A549 (cell line): ENCODE measurements around the gene GPR176. TPM values are rescaled to one million over a fixed set of nuclear protein-coding genes. Genes with fewer than 3 reads are reported as not detected.

Experiments
- ATAC-seq, 2 experiments: fragments of 200-7000 bp in 1 of 2; fragments of >200 bp in 1 of 2; cut with Nextera tagmentation in 1 of 2; cut with Tn5 transposase in 1 of 2; 3 replicates each; pipeline versions ENCODE4 v1.8.0 to v1.9.1; 2018 to 2020; ENCODE audit warnings: mild to moderate bottlenecking in 1 of 2, moderate library complexity in 1 of 2
- CTCF ChIA-PET: fragments of 300-600 bp; sonication (Branson Sonifier 250); formaldehyde crosslinking; extraction: SDS; loops from one replicate; lab custom pipeline; 2021; ENCODE audit warnings: antibody characterized with exemption, inconsistent platforms; lab: Yijun Ruan, JAX
- POLR2A ChIA-PET: fragments of 350-600 bp; formaldehyde crosslinking; extraction: SDS; loops from one replicate; lab custom pipeline; 2021; ENCODE audit warnings: antibody characterized with exemption, inconsistent platforms; lab: Yijun Ruan, JAX
- DNase-seq, 2 experiments: peaks; one replicate each; pipeline versions ENCODE4 v3.0.0 to v3.0.0-alpha.2; 2011 to 2016; ENCODE audit warnings: low read depth in 1 of 2, low spot score in 1 of 2
- FAIRE-seq: peaks from 2 replicates; lab custom pipeline; 2011; peaks lifted over from hg19 to GRCh38; lab: Jason Lieb, UNC
- H3K27ac ChIP-seq, 2 experiments: fragments of >200 bp; sonication (Bioruptor Twin); formaldehyde crosslinking; 3 replicates each; pipeline ENCODE4 v1.5.1; 2016 to 2017
- H3K4me1 ChIP-seq: fragments of >200 bp; sonication (Bioruptor Twin); formaldehyde crosslinking; 3 replicates; pipeline ENCODE4 v1.6.1; 2016
- H3K4me2 ChIP-seq: fragments of >200 bp; sonication (Bioruptor Twin); formaldehyde crosslinking; 3 replicates; pipeline ENCODE4 v1.6.1; 2016
- H3K4me3 ChIP-seq: fragments of >200 bp; sonication (Bioruptor Twin); formaldehyde crosslinking; 3 replicates; pipeline ENCODE4 v1.5.1; 2016
- H3K9me3 ChIP-seq: fragments of >200 bp; sonication (Bioruptor Twin); formaldehyde crosslinking; 3 replicates; pipeline ENCODE4 v1.6.1; 2016
- BHLHE40 ChIP-seq: IDR thresholded peaks from 2 replicates; pipeline ENCODE4 v1.6.1; 2012; ENCODE audit warnings: low read depth, low read length, inconsistent platforms
- CBX2 ChIP-seq: fragments of 200-600 bp; sonication (generic); IDR thresholded peaks from 2 replicates; pipeline ENCODE4 v1.6.1; 2016; ENCODE audit warnings: low read depth, mild to moderate bottlenecking, borderline replicate concordance
- CHD4 ChIP-seq: fragments of 200-600 bp; sonication (generic); IDR thresholded peaks from 2 replicates; pipeline ENCODE4 v1.6.1; 2016; ENCODE audit warnings: antibody characterized with exemption, mild to moderate bottlenecking, borderline replicate concordance
- EHMT2 ChIP-seq: fragments of 200-600 bp; sonication (generic); IDR thresholded peaks from 2 replicates; pipeline ENCODE4 v1.6.1; 2016; ENCODE audit warnings: antibody characterized with exemption, low read depth, mild to moderate bottlenecking, moderate library complexity
- HEYL ChIP-seq: fragments of 250-450 bp; sonication (Bioruptor Pico); IDR thresholded peaks from 2 replicates; pipeline ENCODE4 v1.8.0; 2021; ENCODE audit warnings: mild to moderate bottlenecking, moderate library complexity
- HOXA7 ChIP-seq: fragments of 250-450 bp; sonication (Bioruptor Pico); IDR thresholded peaks from 2 replicates; pipeline ENCODE4 v1.5.0; 2020; ENCODE audit warnings: mild to moderate bottlenecking, moderate library complexity
- HOXB13 ChIP-seq: fragments of 250-450 bp; sonication (Bioruptor Pico); IDR thresholded peaks from 2 replicates; pipeline ENCODE4 v1.5.0; 2020; ENCODE audit warnings: low read depth, mild to moderate bottlenecking, moderate library complexity
- HOXB5 ChIP-seq: fragments of 250-450 bp; sonication (Bioruptor Pico); IDR thresholded peaks from 2 replicates; pipeline ENCODE4 v1.5.0; 2020; ENCODE audit warnings: mild to moderate bottlenecking, moderate library complexity
- JUNB ChIP-seq: fragments of >200 bp; sonication (Bioruptor Twin); formaldehyde crosslinking; IDR thresholded peaks from 2 replicates; pipeline ENCODE4 v1.6.1; 2016
- KDM1A ChIP-seq: fragments of 200-600 bp; sonication (generic); IDR thresholded peaks from 2 replicates; pipeline ENCODE4 v1.6.1; 2016; ENCODE audit warnings: low read depth, mild to moderate bottlenecking
- NPAS2 ChIP-seq: fragments of 250-450 bp; sonication (Bioruptor Pico); IDR thresholded peaks from 2 replicates; pipeline ENCODE4 v1.8.0; 2022; ENCODE audit warnings: mild to moderate bottlenecking, moderate library complexity, borderline replicate concordance
- NR3C1 ChIP-seq: fragments of >200 bp; sonication (Bioruptor Twin); formaldehyde crosslinking; IDR thresholded peaks from 3 replicates; pipeline ENCODE4 v1.6.1; 2017
- POLR2AphosphoS2 ChIP-seq: conservative IDR thresholded peaks from 2 replicates; pipeline ENCODE4 v1.6.1; 2012; ENCODE audit warnings: low read length, improper control_type of control experiment, inconsistent platforms
- RAD21 ChIP-seq, 2 experiments: fragments of >200 bp in 1 of 2; sonication (Bioruptor Twin) in 1 of 2; formaldehyde crosslinking in 1 of 2; IDR thresholded peaks in 1 of 2; conservative IDR thresholded peaks in 1 of 2; 2 replicates in 1 of 2; 3 replicates in 1 of 2; pipeline ENCODE4 v1.6.1; 2012 to 2018; ENCODE audit warnings: inconsistent platforms in 1 of 2
- RARB ChIP-seq: fragments of 250-450 bp; sonication (Bioruptor Pico); IDR thresholded peaks from 2 replicates; pipeline ENCODE4 v1.8.0; 2021; ENCODE audit warnings: mild to moderate bottlenecking, moderate library complexity
- TP53 ChIP-seq: fragments of 250-450 bp; sonication (Bioruptor Pico); IDR thresholded peaks from 2 replicates; pipeline ENCODE4 v1.5.0; 2021; ENCODE audit warnings: mild to moderate bottlenecking, moderate library complexity
- ZSCAN20 ChIP-seq: fragments of 250-450 bp; sonication (Bioruptor Pico); IDR thresholded peaks from 2 replicates; pipeline ENCODE4 v1.8.0; 2022; ENCODE audit warnings: mild to moderate bottlenecking, moderate library complexity
- WGBS: methylation state at CpG from one replicate; pipeline ENCODE4 v1.1.6; 2017; ENCODE audit errors: missing lambda C conversion rate; 5-methylcytosine and 5-hydroxymethylcytosine counted together
- polyA plus RNA-seq, 4 experiments: library from polyadenylated mRNA; depleted of rRNA in 3 of 4; stranded (reverse); fragments of >200 nt; fragmentation: RNase III in 1 of 4; extraction: RNeasy Plus Mini Kit Qiagen cat#74134 plus additional on column Dnase treatment in 1 of 4; gene quantifications; 2 replicates in 3 of 4; 3 replicates in 1 of 4; pipeline ENCODE4 v1.2.3, GENCODE V29; 2011 to 2017
- TF ChIP-seq, protein P1 (sequence below): IDR thresholded peaks from 2 replicates; pipeline ENCODE4 v1.6.1; 2012
- TF ChIP-seq, protein P2 (sequence below): fragments of >200 bp; sonication (Bioruptor Twin); formaldehyde crosslinking; IDR thresholded peaks from 3 replicates; pipeline ENCODE4 v1.5.1; 2016
- TF ChIP-seq, protein P3 (sequence below): fragments of >200 bp; sonication (Bioruptor Twin); formaldehyde crosslinking; IDR thresholded peaks from 2 replicates; pipeline ENCODE4 v1.6.1; 2016
- TF ChIP-seq, protein P4 (sequence below): IDR thresholded peaks from 2 replicates; pipeline ENCODE4 v1.6.1; 2012; ENCODE audit warnings: low read depth, borderline replicate concordance
- TF ChIP-seq, protein P5 (sequence below): fragments of >200 bp; sonication (Bioruptor Twin); formaldehyde crosslinking; IDR thresholded peaks from 3 replicates; pipeline ENCODE4 v1.6.1; 2016
- TF ChIP-seq, protein P6 (sequence below): fragments of 250-450 bp; sonication (Bioruptor Pico); IDR thresholded peaks from 2 replicates; pipeline ENCODE4 v1.5.0; 2020; ENCODE audit warnings: low read depth, mild to moderate bottlenecking, moderate library complexity

Gene GPR176
- polyA plus RNA-seq, 2 of the 4 experiments (the other 2 are of a cell fraction) = 1.5 to 8.1 TPM

DNA sequence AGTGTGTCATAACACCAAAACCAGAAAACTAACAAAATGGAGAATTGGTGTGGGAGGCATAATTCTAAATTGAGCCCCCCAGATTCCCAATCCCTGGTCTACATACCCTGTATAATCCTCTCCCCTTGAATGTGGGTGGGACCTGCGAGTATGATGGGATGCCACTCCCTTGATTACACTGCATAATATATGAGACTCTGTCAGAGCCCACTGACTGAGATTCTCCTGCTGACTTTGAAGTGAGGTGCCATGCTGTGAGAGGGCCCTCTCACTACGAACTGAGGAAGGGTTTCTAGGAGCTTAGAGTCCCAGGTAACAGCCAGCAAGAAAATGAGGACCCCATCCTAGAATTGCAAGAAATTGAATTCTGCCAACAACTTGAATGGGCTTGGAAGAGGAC is 49.5 kb downstream of the GPR176 start:
- Histone ChIP-seq H3K9me3 (no peaks in the 10 kb centered on the region), H3K27ac (no peak overlapping the region), H3K4me2 (no peak overlapping the region), H3K4me1 (no peaks in the 10 kb centered on the region), H3K4me3 (no peak overlapping the region)
- no peak for FAIRE-seq
- WGBS = 41% methylated on average over 2 of the region's 2 CpGs
- ChIA-PET POLR2A (no interaction called here), CTCF (no interaction called here)
- ATAC-seq = no peak
- TF ChIP-seq, protein P1, sequence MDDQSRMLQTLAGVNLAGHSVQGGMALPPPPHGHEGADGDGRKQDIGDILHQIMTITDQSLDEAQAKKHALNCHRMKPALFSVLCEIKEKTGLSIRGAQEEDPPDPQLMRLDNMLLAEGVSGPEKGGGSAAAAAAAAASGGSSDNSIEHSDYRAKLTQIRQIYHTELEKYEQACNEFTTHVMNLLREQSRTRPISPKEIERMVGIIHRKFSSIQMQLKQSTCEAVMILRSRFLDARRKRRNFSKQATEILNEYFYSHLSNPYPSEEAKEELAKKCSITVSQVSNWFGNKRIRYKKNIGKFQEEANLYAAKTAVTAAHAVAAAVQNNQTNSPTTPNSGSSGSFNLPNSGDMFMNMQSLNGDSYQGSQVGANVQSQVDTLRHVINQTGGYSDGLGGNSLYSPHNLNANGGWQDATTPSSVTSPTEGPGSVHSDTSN = no peak
- no peak for DNase-seq

DNA sequence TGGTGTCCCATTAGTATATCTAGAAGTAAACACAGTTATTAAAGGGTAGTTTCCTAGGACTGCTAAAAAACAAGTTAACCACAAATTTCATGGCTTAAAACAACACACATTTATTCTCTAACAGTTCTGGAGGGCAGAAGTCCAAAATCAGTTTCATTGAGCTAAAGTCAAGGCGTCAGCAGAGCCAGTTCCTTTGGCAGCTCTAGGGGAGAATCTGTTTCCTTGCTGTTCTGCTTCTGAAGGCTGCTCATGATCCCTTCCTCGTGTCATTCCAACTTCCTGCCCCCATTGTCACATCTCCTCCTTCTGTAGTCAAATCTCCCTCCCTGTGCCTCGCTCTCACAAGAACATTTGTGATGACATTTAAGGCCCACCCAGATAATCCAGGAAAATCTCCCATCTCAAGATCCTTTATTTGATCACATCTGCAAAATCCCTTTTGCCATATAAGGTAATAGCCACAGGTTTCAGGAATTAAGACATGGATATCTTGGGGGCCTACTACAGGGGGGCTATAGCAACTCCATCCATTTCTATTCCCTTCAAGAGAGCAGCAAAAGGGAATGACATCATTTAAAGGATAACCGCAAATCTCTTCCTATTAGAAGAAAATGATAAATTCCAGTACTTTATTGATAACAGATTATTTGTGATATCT is 50.1 kb downstream of the GPR176 start:
- CTCF ChIA-PET = no interaction called here
- 56% methylated on average over 4 of the region's 4 CpGs for WGBS

DNA sequence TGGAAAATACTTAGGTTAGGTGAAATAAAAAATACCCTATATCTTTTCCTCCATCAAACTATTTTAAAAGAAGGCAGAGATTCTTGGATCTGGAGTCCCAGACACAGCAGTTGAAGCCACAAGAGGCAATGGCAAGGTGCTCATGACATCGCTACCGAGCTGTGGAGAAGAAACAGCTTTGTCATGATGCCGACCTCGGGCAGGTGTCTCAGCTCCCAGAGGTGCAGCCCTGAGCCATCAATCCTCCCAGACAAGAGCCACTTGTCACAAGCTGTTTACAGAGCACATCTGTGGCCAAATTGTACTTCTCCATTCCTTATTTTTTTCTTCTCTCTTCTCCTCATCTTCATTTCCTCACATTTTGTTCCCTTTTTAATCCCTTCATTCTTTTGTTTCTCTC is 50.8 kb downstream of the GPR176 start:
- 53% methylated on average over 4 of the region's 4 CpGs for WGBS
- Histone ChIP-seq H3K27ac (no peak overlapping the region), H3K4me1 (no peaks in the 10 kb centered on the region), H3K9me3 (no peaks in the 10 kb centered on the region), H3K4me2 (no peak overlapping the region), H3K4me3 (no peak overlapping the region)
- DNase-seq (no peak), FAIRE-seq (no peak), ATAC-seq (no peak)
- CTCF ChIA-PET = no interaction called here
- TF ChIP-seq JUNB (no peak), ZSCAN20 (CRISPR knock-in tag) (no peak), HOXB13 (CRISPR knock-in tag) (no peak), RAD21 (conservative IDR thresholded peaks at IDR 0.05 in 1 of 2, IDR thresholded peaks at IDR 0.05 in 1 of 2) (no peak), NR3C1 (no peak)
- TF ChIP-seq, protein P2, sequence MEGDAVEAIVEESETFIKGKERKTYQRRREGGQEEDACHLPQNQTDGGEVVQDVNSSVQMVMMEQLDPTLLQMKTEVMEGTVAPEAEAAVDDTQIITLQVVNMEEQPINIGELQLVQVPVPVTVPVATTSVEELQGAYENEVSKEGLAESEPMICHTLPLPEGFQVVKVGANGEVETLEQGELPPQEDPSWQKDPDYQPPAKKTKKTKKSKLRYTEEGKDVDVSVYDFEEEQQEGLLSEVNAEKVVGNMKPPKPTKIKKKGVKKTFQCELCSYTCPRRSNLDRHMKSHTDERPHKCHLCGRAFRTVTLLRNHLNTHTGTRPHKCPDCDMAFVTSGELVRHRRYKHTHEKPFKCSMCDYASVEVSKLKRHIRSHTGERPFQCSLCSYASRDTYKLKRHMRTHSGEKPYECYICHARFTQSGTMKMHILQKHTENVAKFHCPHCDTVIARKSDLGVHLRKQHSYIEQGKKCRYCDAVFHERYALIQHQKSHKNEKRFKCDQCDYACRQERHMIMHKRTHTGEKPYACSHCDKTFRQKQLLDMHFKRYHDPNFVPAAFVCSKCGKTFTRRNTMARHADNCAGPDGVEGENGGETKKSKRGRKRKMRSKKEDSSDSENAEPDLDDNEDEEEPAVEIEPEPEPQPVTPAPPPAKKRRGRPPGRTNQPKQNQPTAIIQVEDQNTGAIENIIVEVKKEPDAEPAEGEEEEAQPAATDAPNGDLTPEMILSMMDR = no peak
- POLR2A ChIA-PET = no interaction called here

More for the DNA sequence above, 50.1 kb downstream of the GPR176 start:
- Histone ChIP-seq H3K9me3 (no peaks in the 10 kb centered on the region), H3K4me1 (no peaks in the 10 kb centered on the region), H3K4me2 (no peak overlapping the region), H3K27ac (no peak overlapping the region), H3K4me3 (no peak overlapping the region)
- DNase-seq (no peak), FAIRE-seq (no peak), ATAC-seq (no peak)
- TF ChIP-seq RARB (no peak), KDM1A (no peak), HOXB5 (CRISPR knock-in tag) (no peak), CHD4 (no peak), POLR2AphosphoS2 (no peak), CBX2 (no peak), HEYL (CRISPR knock-in tag) (no peak), NPAS2 (CRISPR knock-in tag) (no peak), BHLHE40 (no peak), TP53 (CRISPR knock-in tag) (no peak), EHMT2 (no peak), HOXA7 (no peak)
- TF ChIP-seq, protein P2 = no peak
- TF ChIP-seq, protein P3, sequence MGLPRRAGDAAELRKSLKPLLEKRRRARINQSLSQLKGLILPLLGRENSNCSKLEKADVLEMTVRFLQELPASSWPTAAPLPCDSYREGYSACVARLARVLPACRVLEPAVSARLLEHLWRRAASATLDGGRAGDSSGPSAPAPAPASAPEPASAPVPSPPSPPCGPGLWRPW = no peak
- TF ChIP-seq, protein P4, sequence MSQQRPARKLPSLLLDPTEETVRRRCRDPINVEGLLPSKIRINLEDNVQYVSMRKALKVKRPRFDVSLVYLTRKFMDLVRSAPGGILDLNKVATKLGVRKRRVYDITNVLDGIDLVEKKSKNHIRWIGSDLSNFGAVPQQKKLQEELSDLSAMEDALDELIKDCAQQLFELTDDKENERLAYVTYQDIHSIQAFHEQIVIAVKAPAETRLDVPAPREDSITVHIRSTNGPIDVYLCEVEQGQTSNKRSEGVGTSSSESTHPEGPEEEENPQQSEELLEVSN = no peak
- TF ChIP-seq, protein P5, sequence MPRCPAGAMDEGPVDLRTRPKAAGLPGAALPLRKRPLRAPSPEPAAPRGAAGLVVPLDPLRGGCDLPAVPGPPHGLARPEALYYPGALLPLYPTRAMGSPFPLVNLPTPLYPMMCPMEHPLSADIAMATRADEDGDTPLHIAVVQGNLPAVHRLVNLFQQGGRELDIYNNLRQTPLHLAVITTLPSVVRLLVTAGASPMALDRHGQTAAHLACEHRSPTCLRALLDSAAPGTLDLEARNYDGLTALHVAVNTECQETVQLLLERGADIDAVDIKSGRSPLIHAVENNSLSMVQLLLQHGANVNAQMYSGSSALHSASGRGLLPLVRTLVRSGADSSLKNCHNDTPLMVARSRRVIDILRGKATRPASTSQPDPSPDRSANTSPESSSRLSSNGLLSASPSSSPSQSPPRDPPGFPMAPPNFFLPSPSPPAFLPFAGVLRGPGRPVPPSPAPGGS = no peak
- TF ChIP-seq, protein P6, sequence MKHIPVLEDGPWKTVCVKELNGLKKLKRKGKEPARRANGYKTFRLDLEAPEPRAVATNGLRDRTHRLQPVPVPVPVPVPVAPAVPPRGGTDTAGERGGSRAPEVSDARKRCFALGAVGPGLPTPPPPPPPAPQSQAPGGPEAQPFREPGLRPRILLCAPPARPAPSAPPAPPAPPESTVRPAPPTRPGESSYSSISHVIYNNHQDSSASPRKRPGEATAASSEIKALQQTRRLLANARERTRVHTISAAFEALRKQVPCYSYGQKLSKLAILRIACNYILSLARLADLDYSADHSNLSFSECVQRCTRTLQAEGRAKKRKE (CRISPR knock-in tag) = no peak
- POLR2A ChIA-PET = no interaction called here
